HG03521 (cell line): Measurements from ENCODE around the gene AGT.

Experiments
- ATAC-seq: cut with Tn5 transposase; IDR thresholded peaks from one replicate; pipeline ENCODE4 v1.9.1; 2021; ENCODE audit warnings: mild to moderate bottlenecking, moderate library complexity; ENCODE audit not compliant: unreplicated experiment

Gene AGT

GRCh38 chr1:230713915-230714764, at the start of gene AGT:
Gene AGT (minus strand): TSS chr1:230714122. CDS start chr1:230710823, 3,299 bp downstream.
- no peak for ATAC-seq

- no peak for ATAC-seq
Observed at GRCh38 chr1:230761443-230762167, 47.7 kb upstream of the AGT start.

GRCh38 chr1:230760360-230760827, 46.5 kb upstream of the AGT start:
- ATAC-seq, result no peak

- ATAC-seq, result no peak
Observed at GRCh38 chr1:230759369-230760065, 45.6 kb upstream of the AGT start.

- ATAC-seq, result no peak
Observed at GRCh38 chr1:230758709-230759368, 44.9 kb upstream of the AGT start.

GRCh38 chr1:230757856-230758708, 44.2 kb upstream of the AGT start:
- no peak for ATAC-seq

GRCh38 chr1:230754796-230755195, 40.9 kb upstream of the AGT start:
- no peak for ATAC-seq

GRCh38 chr1:230753586-230754251, 39.8 kb upstream of the AGT start:
- ATAC-seq, result no peak

- ATAC-seq, result no peak
Observed at GRCh38 chr1:230753191-230753585, 39.3 kb upstream of the AGT start.

- no peak for ATAC-seq
Observed at GRCh38 chr1:230752407-230752806, 38.5 kb upstream of the AGT start.

- no peak for ATAC-seq
Observed at GRCh38 chr1:230750986-230751625, 37.2 kb upstream of the AGT start.

- no peak for ATAC-seq
Observed at GRCh38 chr1:230750576-230750975, 36.7 kb upstream of the AGT start.

GRCh38 chr1:230749635-230750034, 35.7 kb upstream of the AGT start:
- no peak for ATAC-seq

- no peak for ATAC-seq
Observed at GRCh38 chr1:230749150-230749549, 35.2 kb upstream of the AGT start.

- ATAC-seq, result no peak
Observed at GRCh38 chr1:230747890-230748800, 34.2 kb upstream of the AGT start.

GRCh38 chr1:230747127-230747730, 33.3 kb upstream of the AGT start, which contains the start of gene CAPN9:
Gene CAPN9 (plus strand): TSS chr1:230747388. CDS start chr1:230747497, 109 bp downstream.
- ATAC-seq, result no peak

- ATAC-seq, result no peak
Observed at GRCh38 chr1:230746617-230747016, 32.7 kb upstream of the AGT start.
